Measurements from ENCODE around the gene TMEM215.

The TMEM215 gene

GRCh38 chr9:32783168-32783891, at the start of gene TMEM215:
TMEM215 (plus strand) TSS chr9:32783540; CDS start chr9:32784184, 644 bp downstream.
- H3F3A ChIP-seq (ENCODE audit: insufficient read depth) = no peaks in the 10 kb centered on the region
- no peak within 1 kb of the TSS for H3K4me3 ChIP-seq (ENCODE audit: insufficient read depth, low read length, poor library complexity, severe bottlenecking)
- no peaks in the 10 kb centered on the region for H4K20me1 ChIP-seq (ENCODE audit: low read depth, low read length)
- no peak within 1 kb of the TSS for H3K27ac ChIP-seq (ENCODE audit: low read depth, low read length)
- TF ChIP-seq CTCF (IDR thresholded peaks at IDR 0.05; ENCODE audit: insufficient read depth, low read length, poor library complexity, severe bottlenecking) (no peak), EZH2phosphoT487 (conservative IDR thresholded peaks at IDR 0.05; ENCODE audit: low read length) (no peak)
- H3K4me2 ChIP-seq (ENCODE audit: low read depth, low read length, poor library complexity, severe bottlenecking) = no peak within 1 kb of the TSS
- H3K9me3 ChIP-seq (ENCODE audit: insufficient read depth, low read length) = no peaks in the 10 kb centered on the region
- H3K27me3 ChIP-seq (ENCODE audit: low read length) = no peaks in the 10 kb centered on the region; the same call in 1 of the 2 replicates
- H3K9ac ChIP-seq (ENCODE audit: low read length) = no peak within 1 kb of the TSS
- H2AFZ ChIP-seq (ENCODE audit: low read depth, low read length, severe bottlenecking) = no peak within 1 kb of the TSS
- H3K79me2 ChIP-seq (ENCODE audit: insufficient read depth, low read length) = no peaks in the 10 kb centered on the region
- H3K36me3 ChIP-seq (ENCODE audit: low read length) = no peaks in the 10 kb centered on the region
- no peaks in the 10 kb centered on the region for H3K9me2 ChIP-seq (replicated peaks; ENCODE audit: insufficient read depth, low read length)

- H3K4me3 ChIP-seq (ENCODE audit: insufficient read depth, low read length, poor library complexity, severe bottlenecking) = no peak overlapping the region
- H3K79me2 ChIP-seq (ENCODE audit: insufficient read depth, low read length) = no peaks in the 10 kb centered on the region
- H3F3A ChIP-seq (ENCODE audit: insufficient read depth) = no peaks in the 10 kb centered on the region
- H4K20me1 ChIP-seq (ENCODE audit: low read depth, low read length) = no peaks in the 10 kb centered on the region
- H3K9me3 ChIP-seq (ENCODE audit: insufficient read depth, low read length) = no peaks in the 10 kb centered on the region
- H2AFZ ChIP-seq (ENCODE audit: low read depth, low read length, severe bottlenecking) = no peak overlapping the region
- no peaks in the 10 kb centered on the region; the same call in 1 of the 2 replicates for H3K9me2 ChIP-seq (replicated peaks; ENCODE audit: insufficient read depth, low read length)
- no peaks in the 10 kb centered on the region for H3K36me3 ChIP-seq (ENCODE audit: low read length)
- no peak for TF ChIP-seq EZH2phosphoT487 (conservative IDR thresholded peaks at IDR 0.05; ENCODE audit: low read length)
- TF ChIP-seq CTCF (IDR thresholded peaks at IDR 0.05; ENCODE audit: insufficient read depth, low read length, poor library complexity, severe bottlenecking) = no peak
- no peak overlapping the region for H3K9ac ChIP-seq (ENCODE audit: low read length)
- H3K27ac ChIP-seq (ENCODE audit: low read depth, low read length) = no peak overlapping the region
- H3K4me2 ChIP-seq (ENCODE audit: low read depth, low read length, poor library complexity, severe bottlenecking) = no peak overlapping the region
- no peaks in the 10 kb centered on the region for H3K27me3 ChIP-seq (ENCODE audit: low read length)
Observed at GRCh38 chr9:32735476-32735875, 47.9 kb upstream of the TMEM215 start.

- no peak overlapping the region for H3K4me2 ChIP-seq (ENCODE audit: low read depth, low read length, poor library complexity, severe bottlenecking)
- H3F3A ChIP-seq (ENCODE audit: insufficient read depth) = no peaks in the 10 kb centered on the region
- no peak overlapping the region for H2AFZ ChIP-seq (ENCODE audit: low read depth, low read length, severe bottlenecking)
- no peaks in the 10 kb centered on the region; the same call in 1 of the 2 replicates for H3K9me2 ChIP-seq (replicated peaks; ENCODE audit: insufficient read depth, low read length)
- no peaks in the 10 kb centered on the region for H3K79me2 ChIP-seq (ENCODE audit: insufficient read depth, low read length)
- no peaks in the 10 kb centered on the region for H3K27me3 ChIP-seq (ENCODE audit: low read length)
- no peak overlapping the region for H3K4me3 ChIP-seq (ENCODE audit: insufficient read depth, low read length, poor library complexity, severe bottlenecking)
- no peaks in the 10 kb centered on the region for H4K20me1 ChIP-seq (ENCODE audit: low read depth, low read length)
- H3K27ac ChIP-seq (ENCODE audit: low read depth, low read length) = no peak overlapping the region
- H3K9me3 ChIP-seq (ENCODE audit: insufficient read depth, low read length) = no peaks in the 10 kb centered on the region
- no peaks in the 10 kb centered on the region for H3K36me3 ChIP-seq (ENCODE audit: low read length)
- TF ChIP-seq CTCF (IDR thresholded peaks at IDR 0.05; ENCODE audit: insufficient read depth, low read length, poor library complexity, severe bottlenecking) (no peak), EZH2phosphoT487 (conservative IDR thresholded peaks at IDR 0.05; ENCODE audit: low read length) (no peak)
- no peak overlapping the region for H3K9ac ChIP-seq (ENCODE audit: low read length)
Observed at GRCh38 chr9:32737378-32737777, 46.0 kb upstream of the TMEM215 start.
